Calu3 (cell line): ENCODE data around the gene NES. TPM values are rescaled to one million over a fixed set of nuclear protein-coding genes. Genes with fewer than 3 reads are reported as not detected.
A peak's percentile ranks its signal among the peaks of the same experiment; 100 is the strongest.

Experiments used
- BruUV-seq: library from RNA; stranded (reverse); fragments of 400-500 nt; replicated peaks from 2 replicates; lab custom pipeline; 2021; lab: Mats Ljungman, UMichigan
- CTCF ChIA-PET: fragments of 300-600 bp; sonication (Branson Sonifier 250); formaldehyde crosslinking; loops from one replicate; lab custom pipeline; 2022; ENCODE audit warnings: antibody characterized with exemption; lab: Charles Lee
- DNase-seq: peaks from one replicate; pipeline ENCODE4 v3.0.0; 2022
- H3K27ac Mint-ChIP-seq: one replicate; pipeline ENCODE4 v1.8.0; 2022; ENCODE audit warnings: mixed read lengths; ENCODE audit not compliant: unreplicated experiment
- H3K27me3 Mint-ChIP-seq: one replicate; pipeline ENCODE4 v1.8.0; 2022; ENCODE audit warnings: mixed read lengths; ENCODE audit not compliant: unreplicated experiment
- H3K36me3 Mint-ChIP-seq: one replicate; pipeline ENCODE4 v1.8.0; 2022; ENCODE audit warnings: mild to moderate bottlenecking, moderate library complexity, mixed read lengths; ENCODE audit not compliant: insufficient read depth, unreplicated experiment
- H3K4me1 Mint-ChIP-seq: one replicate; pipeline ENCODE4 v1.8.0; 2022; ENCODE audit warnings: mild to moderate bottlenecking, low read depth, mixed read lengths; ENCODE audit not compliant: unreplicated experiment
- H3K4me3 Mint-ChIP-seq: one replicate; pipeline ENCODE4 v1.8.0; 2022; ENCODE audit warnings: mild to moderate bottlenecking, low read depth, moderate library complexity, mixed read lengths; ENCODE audit not compliant: unreplicated experiment
- H3K9me3 Mint-ChIP-seq: one replicate; pipeline ENCODE4 v1.8.0; 2022; ENCODE audit warnings: low read depth, mixed read lengths; ENCODE audit not compliant: unreplicated experiment
- intact Hi-C: fragments of 100-400 bp; cut with micrococcal nuclease; formaldehyde crosslinking; loops from one replicate; pipeline ENCODE4 v1.10.0; 2022; ENCODE audit not compliant: unreplicated experiment
- total RNA-seq: library from RNA; stranded (reverse); gene quantifications from 2 replicates; pipeline ENCODE4 v1.2.3, GENCODE V29; 2022
- TF ChIP-seq, protein P1 (sequence below): fragments of 200-600 bp; IDR thresholded peaks from one replicate; pipeline ENCODE4 v1.8.0; 2022; ENCODE audit warnings: antibody characterized with exemption; ENCODE audit not compliant: unreplicated experiment

The NES gene
- total RNA-seq, 1 experiment from 2014 or later, result 7.4 TPM

DNA sequence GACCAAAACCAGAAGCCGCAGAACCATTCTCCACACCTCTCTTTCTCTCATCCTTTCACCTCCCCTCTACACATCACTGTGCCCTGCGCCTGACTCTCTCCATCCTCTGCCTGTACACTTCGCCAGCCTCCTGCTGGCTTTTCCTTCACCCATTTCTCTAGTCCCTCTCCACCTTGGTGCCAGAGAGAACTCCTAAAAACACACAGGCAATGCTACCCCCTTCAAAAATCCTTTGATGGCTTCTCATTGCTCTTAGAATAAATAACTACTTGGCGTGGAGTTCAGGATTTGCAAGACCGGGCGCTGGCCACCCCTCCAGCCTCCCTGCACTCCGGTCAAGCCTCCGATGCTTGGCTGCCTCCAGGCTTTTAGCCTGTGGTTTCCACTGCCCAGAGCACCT, 19.5 kb upstream of the NES start:
- intact Hi-C loops, result no loop called here
- Mint-ChIP-seq H3K27ac (no peak overlapping the region), H3K4me3 (no peak overlapping the region), H3K27me3 (no peaks in the 10 kb centered on the region), H3K9me3 (no peaks in the 10 kb centered on the region), H3K36me3 (peaks cover 5% of the 10 kb centered on the region), H3K4me1 (peaks cover 30% of the 10 kb centered on the region)
- CTCF ChIA-PET, result no interaction called here
- no peak for DNase-seq
- TF ChIP-seq, protein P1, sequence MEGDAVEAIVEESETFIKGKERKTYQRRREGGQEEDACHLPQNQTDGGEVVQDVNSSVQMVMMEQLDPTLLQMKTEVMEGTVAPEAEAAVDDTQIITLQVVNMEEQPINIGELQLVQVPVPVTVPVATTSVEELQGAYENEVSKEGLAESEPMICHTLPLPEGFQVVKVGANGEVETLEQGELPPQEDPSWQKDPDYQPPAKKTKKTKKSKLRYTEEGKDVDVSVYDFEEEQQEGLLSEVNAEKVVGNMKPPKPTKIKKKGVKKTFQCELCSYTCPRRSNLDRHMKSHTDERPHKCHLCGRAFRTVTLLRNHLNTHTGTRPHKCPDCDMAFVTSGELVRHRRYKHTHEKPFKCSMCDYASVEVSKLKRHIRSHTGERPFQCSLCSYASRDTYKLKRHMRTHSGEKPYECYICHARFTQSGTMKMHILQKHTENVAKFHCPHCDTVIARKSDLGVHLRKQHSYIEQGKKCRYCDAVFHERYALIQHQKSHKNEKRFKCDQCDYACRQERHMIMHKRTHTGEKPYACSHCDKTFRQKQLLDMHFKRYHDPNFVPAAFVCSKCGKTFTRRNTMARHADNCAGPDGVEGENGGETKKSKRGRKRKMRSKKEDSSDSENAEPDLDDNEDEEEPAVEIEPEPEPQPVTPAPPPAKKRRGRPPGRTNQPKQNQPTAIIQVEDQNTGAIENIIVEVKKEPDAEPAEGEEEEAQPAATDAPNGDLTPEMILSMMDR, result no peak
- no TSS peak for BruUV-seq

DNA sequence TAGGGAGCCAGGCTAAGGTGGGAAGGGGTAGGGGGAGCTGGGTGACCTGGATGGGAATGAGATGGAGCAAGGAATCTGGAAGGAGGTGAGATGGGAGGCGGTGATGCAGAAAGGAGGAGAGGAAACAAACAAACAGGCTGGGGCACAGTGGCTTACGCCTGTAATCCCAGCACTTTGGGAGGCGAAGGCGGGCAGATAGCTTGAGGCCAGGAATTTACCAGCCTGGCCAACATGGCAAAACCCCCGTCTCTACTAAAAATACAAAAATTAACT, 17.4 kb upstream of the NES start:
- H3K27ac Mint-ChIP-seq, result no peak overlapping the region
- DNase-seq, result no peak
- H3K9me3 Mint-ChIP-seq, result no peaks in the 10 kb centered on the region
- TF ChIP-seq, protein P1, result no peak
- H3K27me3 Mint-ChIP-seq, result no peaks in the 10 kb centered on the region
- intact Hi-C loops, result no loop called here
- peaks cover 5% of the 10 kb centered on the region for H3K36me3 Mint-ChIP-seq
- H3K4me3 Mint-ChIP-seq, result no peak overlapping the region
- no TSS peak for BruUV-seq
- peaks cover 39% of the 10 kb centered on the region for H3K4me1 Mint-ChIP-seq
- CTCF ChIA-PET, result interaction anchor here (0.6 to 7.2 kb wide), 4 partner anchors 12 to 165 kb away, joined by 3 to 130 read pairs (median 6); partner anchors contain the start of gene CRABP2

DNA sequence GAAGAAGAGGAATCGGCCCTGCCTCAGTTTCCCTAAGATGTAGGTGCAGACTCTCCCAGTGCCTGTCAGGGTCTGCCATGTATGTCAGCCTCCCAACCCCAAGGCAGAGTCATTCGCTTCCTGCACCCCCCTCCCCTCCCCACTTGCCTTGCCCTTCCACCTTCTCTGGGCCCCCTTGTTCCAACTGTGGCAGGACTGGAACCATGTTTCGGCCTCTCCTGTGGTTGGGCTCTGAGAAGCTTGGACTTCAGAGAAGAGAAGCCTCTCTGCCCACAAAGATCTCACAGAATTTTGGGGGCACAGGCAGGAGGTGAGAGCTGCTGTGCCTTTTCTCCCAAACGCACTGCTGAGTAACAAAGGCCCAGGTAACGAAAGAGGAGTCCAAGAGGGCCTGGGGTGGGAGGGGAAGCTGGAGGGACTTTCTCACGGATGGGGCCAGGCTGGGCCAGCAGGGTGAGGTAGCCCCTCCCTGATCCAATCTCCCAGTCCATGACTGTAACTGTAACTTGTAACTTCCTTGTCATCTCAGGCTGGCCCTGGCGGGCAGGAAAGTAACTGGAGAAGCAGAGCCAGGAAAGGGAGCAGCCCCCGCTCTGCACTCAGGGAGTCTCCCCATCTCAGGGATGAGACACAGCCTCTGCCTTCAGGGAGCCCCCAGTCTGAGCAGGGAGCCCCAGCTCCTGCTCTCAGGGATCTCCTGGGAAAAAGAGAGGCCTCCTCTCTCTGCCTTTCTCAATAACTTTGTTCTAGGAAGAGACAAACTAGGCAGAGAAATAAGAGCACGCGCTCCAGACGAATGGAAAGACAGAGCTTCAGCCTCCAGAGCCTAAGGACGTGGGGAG, 16.9 kb upstream of the NES start:
- intact Hi-C loops, result loop anchor here (1.0 kb wide), 1 partner anchor 32 kb away; no protein-coding TSS in a partner anchor
- Mint-ChIP-seq H3K9me3 (no peaks in the 10 kb centered on the region), H3K27me3 (no peaks in the 10 kb centered on the region), H3K27ac (no peak overlapping the region), H3K4me3 (peak overlapping the region; percentile 39), H3K4me1 (peaks cover 44% of the 10 kb centered on the region), H3K36me3 (peaks cover 5% of the 10 kb centered on the region)
- DNase-seq, result peak; percentile 69
- no TSS peak for BruUV-seq
- CTCF ChIA-PET, result interaction anchor here (1.4 to 7.2 kb wide), 3 partner anchors 13 to 166 kb away, joined by 3 to 130 read pairs (median 8); partner anchors contain the start of gene CRABP2
- TF ChIP-seq, protein P1, result no peak

DNA sequence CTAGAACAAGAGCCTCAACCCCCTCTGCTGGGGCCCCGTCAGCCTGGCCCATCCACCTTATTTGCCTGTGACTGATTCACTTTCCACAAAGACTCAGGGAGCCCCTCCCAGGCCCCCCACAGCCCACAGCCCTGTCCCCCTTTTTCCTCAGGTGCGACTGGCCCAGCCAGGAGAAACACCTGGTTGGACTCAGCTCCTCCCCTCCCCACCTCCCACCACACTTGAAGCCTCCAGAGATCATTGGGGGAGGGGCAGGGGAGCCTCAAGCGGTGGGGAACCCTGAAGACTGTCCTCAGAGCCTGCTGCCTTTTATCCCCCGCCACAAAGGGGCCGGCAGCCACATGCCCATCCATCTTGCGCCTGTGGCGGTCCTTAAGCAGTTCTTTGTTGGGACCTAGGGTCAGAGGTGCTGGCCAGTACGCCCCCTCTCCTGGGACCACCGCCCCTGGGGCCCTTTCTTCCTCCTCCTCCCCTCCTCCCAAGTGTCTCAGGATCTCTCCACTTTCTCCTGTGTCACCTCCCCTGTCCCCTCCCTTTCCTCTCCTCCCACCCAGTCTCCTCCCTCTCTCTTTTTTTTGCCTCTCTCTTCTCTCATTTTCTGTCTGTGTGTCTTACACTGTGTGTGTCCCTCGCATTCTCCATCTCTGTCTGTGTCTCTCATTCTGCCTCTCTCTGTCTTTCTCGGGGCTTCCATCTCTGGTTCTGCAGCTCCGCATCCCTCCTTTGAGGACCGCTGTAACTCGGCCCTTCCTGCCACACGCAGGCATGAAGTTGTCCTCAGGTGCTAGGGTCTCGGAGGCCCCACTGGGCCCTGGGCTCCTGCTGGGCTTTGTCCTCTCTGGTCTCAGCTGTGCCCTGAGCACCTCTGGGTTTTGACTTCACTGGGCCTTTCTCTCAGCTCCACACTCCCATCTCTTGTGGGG, 16.0 kb upstream of the NES start:
- TF ChIP-seq, protein P1, result no peak
- no peak overlapping the region for H3K27ac Mint-ChIP-seq
- H3K27me3 Mint-ChIP-seq, result no peaks in the 10 kb centered on the region
- no peaks in the 10 kb centered on the region for H3K9me3 Mint-ChIP-seq
- peaks cover 44% of the 10 kb centered on the region for H3K4me1 Mint-ChIP-seq
- no peaks in the 10 kb centered on the region for H3K36me3 Mint-ChIP-seq
- DNase-seq, result peak; percentile 73
- BruUV-seq, result no TSS peak
- intact Hi-C loops, result loop anchor here (1.0 kb wide), 1 partner anchor 33 kb away; no protein-coding TSS in a partner anchor
- H3K4me3 Mint-ChIP-seq, result peak overlapping the region; percentile 39
- CTCF ChIA-PET, result interaction anchor here (0.6 to 7.2 kb wide), 4 partner anchors 14 to 167 kb away, joined by 3 to 130 read pairs (median 6); partner anchors contain the start of gene CRABP2
